ENCODE data around the gene KCNC1.

DNA sequence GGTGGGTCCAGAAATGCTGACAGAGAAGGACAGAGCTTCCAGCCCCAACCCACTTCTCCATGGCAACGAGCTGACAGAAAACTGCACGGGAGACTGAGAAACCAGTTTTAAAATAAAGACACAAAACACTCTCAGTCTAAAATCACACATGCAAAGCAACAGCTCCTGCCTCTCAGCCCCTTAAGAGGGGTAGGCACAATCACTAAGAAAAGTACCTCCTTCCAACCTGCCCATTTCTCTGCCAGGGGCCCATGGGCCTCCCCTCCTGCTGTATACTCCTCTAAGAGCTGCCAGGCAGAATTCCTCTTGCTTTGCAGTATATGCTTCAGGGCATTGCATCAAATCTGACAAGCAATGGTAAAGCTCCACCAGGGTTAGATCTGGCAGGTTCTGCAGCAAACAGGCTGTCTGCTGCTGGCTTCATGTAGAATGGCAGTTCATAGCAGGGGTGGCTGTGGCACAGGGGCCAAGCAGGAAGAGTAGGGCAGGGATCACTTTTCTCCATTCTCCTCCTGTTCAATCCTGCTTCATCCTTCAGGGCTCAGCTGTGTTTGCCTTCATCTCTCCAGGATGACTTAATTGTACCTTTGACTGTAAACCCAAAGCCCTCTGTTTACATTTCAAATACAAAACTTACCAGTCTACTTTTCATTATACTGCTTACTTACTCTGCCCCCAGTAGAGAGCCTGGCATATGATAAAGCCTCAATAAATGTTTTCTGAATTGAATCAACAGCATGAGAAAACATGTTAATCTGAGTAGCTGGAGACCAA lies 77.7 kb downstream of the KCNC1 start:
- TF ChIP-seq, protein P1, sequence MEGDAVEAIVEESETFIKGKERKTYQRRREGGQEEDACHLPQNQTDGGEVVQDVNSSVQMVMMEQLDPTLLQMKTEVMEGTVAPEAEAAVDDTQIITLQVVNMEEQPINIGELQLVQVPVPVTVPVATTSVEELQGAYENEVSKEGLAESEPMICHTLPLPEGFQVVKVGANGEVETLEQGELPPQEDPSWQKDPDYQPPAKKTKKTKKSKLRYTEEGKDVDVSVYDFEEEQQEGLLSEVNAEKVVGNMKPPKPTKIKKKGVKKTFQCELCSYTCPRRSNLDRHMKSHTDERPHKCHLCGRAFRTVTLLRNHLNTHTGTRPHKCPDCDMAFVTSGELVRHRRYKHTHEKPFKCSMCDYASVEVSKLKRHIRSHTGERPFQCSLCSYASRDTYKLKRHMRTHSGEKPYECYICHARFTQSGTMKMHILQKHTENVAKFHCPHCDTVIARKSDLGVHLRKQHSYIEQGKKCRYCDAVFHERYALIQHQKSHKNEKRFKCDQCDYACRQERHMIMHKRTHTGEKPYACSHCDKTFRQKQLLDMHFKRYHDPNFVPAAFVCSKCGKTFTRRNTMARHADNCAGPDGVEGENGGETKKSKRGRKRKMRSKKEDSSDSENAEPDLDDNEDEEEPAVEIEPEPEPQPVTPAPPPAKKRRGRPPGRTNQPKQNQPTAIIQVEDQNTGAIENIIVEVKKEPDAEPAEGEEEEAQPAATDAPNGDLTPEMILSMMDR (IDR thresholded peaks at IDR 0.05; ENCODE audit: low read length): no peak
- TF ChIP-seq EZH2 (IDR thresholded peaks at IDR 0.05; ENCODE audit: borderline replicate concordance, low read length): no peak

All from OCI-LY1 (cell line).